GM18505 (cell line): ENCODE results near the gene ZBTB24.

ENCODE experiments used
- ATAC-seq: cut with Tn5 transposase; IDR thresholded peaks from one replicate; pipeline ENCODE4 v1.9.1; 2021; ENCODE audit not compliant: unreplicated experiment
- POLR2A ChIP-seq: IDR thresholded peaks from 4 replicates; pipeline ENCODE4 v1.6.1; 2011; ENCODE audit warnings: borderline replicate concordance; ENCODE audit not compliant: insufficient read depth, insufficient read length; ENCODE audit errors: extremely low read depth

The ZBTB24 gene

GRCh38 chr6:109428889-109429477 is 54.0 kb downstream of the ZBTB24 start:
- no peak for TF ChIP-seq POLR2A
- ATAC-seq, result no peak

GRCh38 chr6:109424946-109425345 is 58.1 kb downstream of the ZBTB24 start:
- ATAC-seq, result no peak
- TF ChIP-seq POLR2A, result no peak

- no peak for TF ChIP-seq POLR2A
- ATAC-seq, result no peak
These were observed 61.8 kb downstream of the ZBTB24 start for GRCh38 chr6:109421184-109421583.

DNA sequence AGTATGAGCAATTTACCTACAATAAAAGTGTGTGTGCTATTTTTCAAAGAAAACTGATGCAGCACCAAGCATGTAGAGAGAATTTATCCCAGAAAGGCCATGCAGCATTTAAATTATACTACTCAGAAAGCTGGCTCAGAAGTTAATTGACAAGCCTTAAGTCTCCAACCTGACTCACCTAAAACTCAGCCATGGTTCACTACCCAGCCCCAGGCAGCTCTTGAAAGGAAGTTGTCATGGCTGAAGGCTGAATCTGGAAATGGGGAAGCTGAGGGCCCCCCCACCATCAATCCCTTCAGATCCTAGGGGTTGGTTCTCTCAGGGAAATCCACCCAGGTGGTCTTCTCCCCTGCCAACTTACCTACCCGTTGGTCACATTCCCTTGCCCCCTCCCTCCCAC is 62.3 kb downstream of the ZBTB24 start:
- no peak for ATAC-seq
- TF ChIP-seq POLR2A, result no peak

DNA sequence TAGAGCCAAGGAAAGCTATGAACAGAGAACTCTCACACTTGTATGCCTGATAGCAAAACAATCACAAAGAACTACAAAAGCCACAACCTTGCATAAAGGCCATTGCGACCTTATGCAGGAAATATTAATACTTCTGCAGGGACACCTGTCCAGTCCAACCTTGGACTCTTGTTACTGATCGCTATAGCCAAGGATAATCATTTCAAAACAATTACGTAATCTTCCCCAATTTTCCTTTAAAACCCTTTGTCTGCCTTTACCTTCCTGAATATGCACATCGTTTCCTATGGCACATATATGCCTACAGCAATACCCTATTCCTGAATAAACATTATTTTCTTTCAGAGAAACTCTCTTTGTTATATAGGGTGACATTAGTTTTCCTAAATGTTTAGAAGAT is 65.4 kb downstream of the ZBTB24 start:
- ATAC-seq, result no peak
- no peak for TF ChIP-seq POLR2A
